Esophagus squamous epithelium (tissue), 4 donors: ENCODE data around the gene GLRA3.

Source experiments
- POLR2A ChIP-seq, 4 donors: fragments of 450-650 bp; IDR thresholded peaks; one replicate each; pipeline ENCODE4 v1.6.1; 2017; ENCODE audit warnings: antibody characterized with exemption in 4 of 4, mild to moderate bottlenecking in 4 of 4, moderate library complexity in 3 of 4
- TF ChIP-seq, protein P1 (sequence below), 6 experiments: fragments of 450-650 bp in 4 of 6; fragments of 200-600 bp in 2 of 6; sonication (generic) in 2 of 6; IDR thresholded peaks; one replicate each; pipeline ENCODE4 v1.5.1; 2016 to 2019; ENCODE audit warnings: antibody characterized with exemption in 6 of 6, mild to moderate bottlenecking in 4 of 6, moderate library complexity in 4 of 6

DNA sequence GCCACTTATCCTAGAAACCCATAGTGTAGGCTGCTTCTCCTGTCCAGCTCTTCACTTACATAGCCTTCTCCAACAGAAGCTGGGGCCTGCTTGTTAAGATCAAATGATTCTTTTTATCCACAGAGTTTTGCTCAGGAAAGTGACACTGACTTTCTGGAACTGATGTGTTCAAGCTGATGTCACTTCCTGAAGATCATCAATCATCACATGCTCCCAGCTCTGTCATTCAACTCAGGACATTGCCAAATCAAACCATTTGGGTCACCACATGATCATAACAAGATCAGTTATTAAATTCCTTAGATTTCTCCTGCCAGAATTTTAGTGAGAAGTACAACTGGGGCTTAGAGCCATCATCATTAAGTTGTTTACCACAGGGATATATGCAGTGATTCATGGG is 39.4 kb downstream of the GLRA3 start:
- TF ChIP-seq POLR2A (IDR thresholded peaks at IDR 0.05) = no peak
- TF ChIP-seq, protein P1, sequence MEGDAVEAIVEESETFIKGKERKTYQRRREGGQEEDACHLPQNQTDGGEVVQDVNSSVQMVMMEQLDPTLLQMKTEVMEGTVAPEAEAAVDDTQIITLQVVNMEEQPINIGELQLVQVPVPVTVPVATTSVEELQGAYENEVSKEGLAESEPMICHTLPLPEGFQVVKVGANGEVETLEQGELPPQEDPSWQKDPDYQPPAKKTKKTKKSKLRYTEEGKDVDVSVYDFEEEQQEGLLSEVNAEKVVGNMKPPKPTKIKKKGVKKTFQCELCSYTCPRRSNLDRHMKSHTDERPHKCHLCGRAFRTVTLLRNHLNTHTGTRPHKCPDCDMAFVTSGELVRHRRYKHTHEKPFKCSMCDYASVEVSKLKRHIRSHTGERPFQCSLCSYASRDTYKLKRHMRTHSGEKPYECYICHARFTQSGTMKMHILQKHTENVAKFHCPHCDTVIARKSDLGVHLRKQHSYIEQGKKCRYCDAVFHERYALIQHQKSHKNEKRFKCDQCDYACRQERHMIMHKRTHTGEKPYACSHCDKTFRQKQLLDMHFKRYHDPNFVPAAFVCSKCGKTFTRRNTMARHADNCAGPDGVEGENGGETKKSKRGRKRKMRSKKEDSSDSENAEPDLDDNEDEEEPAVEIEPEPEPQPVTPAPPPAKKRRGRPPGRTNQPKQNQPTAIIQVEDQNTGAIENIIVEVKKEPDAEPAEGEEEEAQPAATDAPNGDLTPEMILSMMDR (IDR thresholded peaks at IDR 0.05) = no peak
